ENCODE data around the gene KLHL13.
"Not testable (repeated sequence)": the region's sequence is repeated elsewhere in the genome, so short reads cannot be mapped to it uniquely, and the experiment has no call there.

KLHL13 gene

DNA sequence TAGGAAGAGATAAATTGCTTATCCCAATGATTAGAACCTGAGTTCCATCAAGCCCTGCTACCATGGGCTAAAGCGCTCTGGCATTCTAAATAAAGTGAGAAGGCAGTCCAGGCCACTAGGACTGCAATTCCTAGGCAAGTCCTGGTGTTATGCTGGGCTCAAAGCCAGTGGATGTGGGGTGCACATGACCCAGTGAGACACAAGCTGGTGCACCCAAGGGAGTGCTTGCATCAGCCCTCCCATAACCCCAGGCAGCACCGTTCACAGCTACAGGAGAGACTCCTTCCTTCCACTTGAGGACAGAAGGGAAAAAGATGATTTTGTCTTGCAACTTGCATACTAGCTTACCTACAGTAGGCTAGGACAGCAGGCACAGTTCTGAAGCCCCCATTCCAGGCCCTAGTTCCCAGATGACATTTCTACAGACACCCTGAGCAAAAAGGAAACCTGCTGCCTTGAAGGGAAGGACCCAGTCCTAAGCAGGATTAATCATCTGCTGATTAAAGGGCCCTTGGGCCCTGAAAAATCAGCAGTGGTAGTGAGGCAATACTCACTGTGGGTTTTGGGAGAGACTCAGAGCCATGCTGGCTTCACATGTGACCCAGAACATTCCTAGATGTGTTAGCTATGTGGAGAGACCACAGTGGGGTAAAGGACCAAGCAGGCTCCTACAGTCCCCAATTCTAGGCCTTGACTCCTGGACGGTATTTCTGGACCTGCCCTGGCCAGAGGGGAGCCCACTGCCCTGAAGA lies 77.8 kb downstream of the KLHL13 start:
- DNase-seq (ENCODE audit: extremely low spot score), result no peak
- POLR2A ChIA-PET, result no interaction called here

DNA sequence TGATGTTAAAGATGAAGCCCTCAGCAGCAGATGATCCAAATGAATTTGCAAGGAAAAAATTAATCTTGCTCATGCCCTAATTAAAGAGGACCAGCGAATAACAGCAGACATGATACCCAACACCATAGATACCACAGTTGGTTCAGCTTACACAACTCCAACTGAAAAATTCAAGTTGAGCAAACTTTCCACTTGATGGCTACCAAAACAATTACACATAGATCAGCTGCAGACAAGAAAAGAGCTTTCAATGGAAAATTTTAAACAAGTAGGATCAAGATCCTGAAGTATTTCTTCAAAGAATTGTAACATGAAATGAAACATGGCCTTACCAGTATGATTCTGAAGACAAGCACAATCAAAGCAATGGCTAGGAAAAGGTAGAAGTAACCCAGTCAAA lies 90.0 kb downstream of the KLHL13 start:
- DNase-seq (ENCODE audit: extremely low spot score), result no peak
- POLR2A ChIA-PET, result no interaction called here
- CTCF ChIA-PET, result no interaction called here
- no peak for TF ChIP-seq NFRKB (IDR thresholded peaks at IDR 0.05)
- no peak for TF ChIP-seq ELF4 (IDR thresholded peaks at IDR 0.05)
- no peak for TF ChIP-seq L3MBTL2 (conservative IDR thresholded peaks at IDR 0.05)
- no peak for TF ChIP-seq ZNF384 (IDR thresholded peaks at IDR 0.05)
- no peak for TF ChIP-seq FOXK2 (IDR thresholded peaks at IDR 0.05)
- TF ChIP-seq HDGF (IDR thresholded peaks at IDR 0.05; ENCODE audit: borderline replicate concordance), result no peak
- TF ChIP-seq LEF1 (IDR thresholded peaks at IDR 0.05; ENCODE audit: borderline replicate concordance), result no peak
- no peak for TF ChIP-seq TARDBP (IDR thresholded peaks at IDR 0.05)
- no peak for TF ChIP-seq SP1 (IDR thresholded peaks at IDR 0.05)
- no peak for TF ChIP-seq BHLHE40 (IDR thresholded peaks at IDR 0.05; ENCODE audit: borderline replicate concordance)
- TF ChIP-seq FOXM1 (IDR thresholded peaks at IDR 0.05; ENCODE audit: borderline replicate concordance), result no peak
- no peak for TF ChIP-seq ARNT (IDR thresholded peaks at IDR 0.05)

More for the DNA sequence above, 77.8 kb downstream of the KLHL13 start:
- CTCF ChIA-PET, result no interaction called here
- TF ChIP-seq NFRKB (IDR thresholded peaks at IDR 0.05), result no peak
- no peak for TF ChIP-seq FOXA1 (IDR thresholded peaks at IDR 0.05)
- TF ChIP-seq SUZ12 (IDR thresholded peaks at IDR 0.05), result no peak
- no peak for TF ChIP-seq FOXK2 (IDR thresholded peaks at IDR 0.05)
- no peak for TF ChIP-seq CTBP1 (IDR thresholded peaks at IDR 0.05; ENCODE audit: borderline replicate concordance)
- no peak for TF ChIP-seq ZNF384 (IDR thresholded peaks at IDR 0.05)
- TF ChIP-seq, protein P1, sequence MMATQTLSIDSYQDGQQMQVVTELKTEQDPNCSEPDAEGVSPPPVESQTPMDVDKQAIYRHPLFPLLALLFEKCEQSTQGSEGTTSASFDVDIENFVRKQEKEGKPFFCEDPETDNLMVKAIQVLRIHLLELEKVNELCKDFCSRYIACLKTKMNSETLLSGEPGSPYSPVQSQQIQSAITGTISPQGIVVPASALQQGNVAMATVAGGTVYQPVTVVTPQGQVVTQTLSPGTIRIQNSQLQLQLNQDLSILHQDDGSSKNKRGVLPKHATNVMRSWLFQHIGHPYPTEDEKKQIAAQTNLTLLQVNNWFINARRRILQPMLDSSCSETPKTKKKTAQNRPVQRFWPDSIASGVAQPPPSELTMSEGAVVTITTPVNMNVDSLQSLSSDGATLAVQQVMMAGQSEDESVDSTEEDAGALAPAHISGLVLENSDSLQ (IDR thresholded peaks at IDR 0.05), result no peak
- no peak for TF ChIP-seq FOXM1 (IDR thresholded peaks at IDR 0.05; ENCODE audit: borderline replicate concordance)
- no peak for TF ChIP-seq TARDBP (IDR thresholded peaks at IDR 0.05)

- ChIA-PET POLR2A (no interaction called here), CTCF (no interaction called here)
- TF ChIP-seq, protein P1 (IDR thresholded peaks at IDR 0.05), result no peak
- no peak for TF ChIP-seq TARDBP (IDR thresholded peaks at IDR 0.05)
- no peak for TF ChIP-seq BHLHE40 (IDR thresholded peaks at IDR 0.05; ENCODE audit: borderline replicate concordance)
- no peak for TF ChIP-seq L3MBTL2 (conservative IDR thresholded peaks at IDR 0.05)
- no peak for TF ChIP-seq HDGF (IDR thresholded peaks at IDR 0.05; ENCODE audit: borderline replicate concordance)
- no peak for TF ChIP-seq SUZ12 (IDR thresholded peaks at IDR 0.05)
- no peak for TF ChIP-seq CTBP1 (IDR thresholded peaks at IDR 0.05; ENCODE audit: borderline replicate concordance)
- no peak for TF ChIP-seq NFRKB (IDR thresholded peaks at IDR 0.05)
- no peak for TF ChIP-seq ARNT (IDR thresholded peaks at IDR 0.05)
- no peak for TF ChIP-seq ZNF384 (IDR thresholded peaks at IDR 0.05)
- DNase-seq (ENCODE audit: extremely low spot score), result no peak
Measured at GRCh38 chrX:118025226-118025625, 91.4 kb downstream of the KLHL13 start.

GRCh38 chrX:118024482-118024881 lies 92.1 kb downstream of the KLHL13 start:
- TF ChIP-seq, protein P1 (IDR thresholded peaks at IDR 0.05), result no peak
- TF ChIP-seq CTBP1 (IDR thresholded peaks at IDR 0.05; ENCODE audit: borderline replicate concordance) (no peak), SP1 (IDR thresholded peaks at IDR 0.05) (no peak), L3MBTL2 (conservative IDR thresholded peaks at IDR 0.05) (no peak), ZNF384 (IDR thresholded peaks at IDR 0.05) (no peak), ELF4 (IDR thresholded peaks at IDR 0.05) (no peak), SUZ12 (IDR thresholded peaks at IDR 0.05) (no peak), NFRKB (IDR thresholded peaks at IDR 0.05) (no peak)
- CTCF ChIA-PET, result interaction anchor here (0.6 kb wide), 1 partner anchor 17 kb away, joined by 3 read pairs; no protein-coding TSS in a partner anchor
- POLR2A ChIA-PET, result no interaction called here
- DNase-seq (ENCODE audit: extremely low spot score), result no peak

- TF ChIP-seq CTBP1 (IDR thresholded peaks at IDR 0.05; ENCODE audit: borderline replicate concordance) (no peak), BHLHE40 (IDR thresholded peaks at IDR 0.05; ENCODE audit: borderline replicate concordance) (no peak), ZNF384 (IDR thresholded peaks at IDR 0.05) (no peak), FOXA1 (IDR thresholded peaks at IDR 0.05) (no peak), ARNT (IDR thresholded peaks at IDR 0.05) (no peak), HDGF (IDR thresholded peaks at IDR 0.05; ENCODE audit: borderline replicate concordance) (no peak), SUZ12 (IDR thresholded peaks at IDR 0.05) (no peak), L3MBTL2 (conservative IDR thresholded peaks at IDR 0.05) (no peak), TARDBP (IDR thresholded peaks at IDR 0.05) (no peak), LEF1 (IDR thresholded peaks at IDR 0.05; ENCODE audit: borderline replicate concordance) (no peak), FOXM1 (IDR thresholded peaks at IDR 0.05; ENCODE audit: borderline replicate concordance) (no peak), NFRKB (IDR thresholded peaks at IDR 0.05) (no peak), ELF4 (IDR thresholded peaks at IDR 0.05) (no peak)
- TF ChIP-seq, protein P1 (IDR thresholded peaks at IDR 0.05), result no peak
- no peak for DNase-seq (ENCODE audit: extremely low spot score)
- ChIA-PET POLR2A (no interaction called here), CTCF (no interaction called here)
Measured at GRCh38 chrX:118022753-118023152, 93.9 kb downstream of the KLHL13 start.

GRCh38 chrX:118016422-118016821 lies 100.2 kb downstream of the KLHL13 start:
- ChIA-PET CTCF (no interaction called here), POLR2A (no interaction called here)
- DNase-seq (ENCODE audit: extremely low spot score), result no peak
- TF ChIP-seq SUZ12 (IDR thresholded peaks at IDR 0.05), result no peak
- no peak for TF ChIP-seq HDGF (IDR thresholded peaks at IDR 0.05; ENCODE audit: borderline replicate concordance)
- no peak for TF ChIP-seq FOXK2 (IDR thresholded peaks at IDR 0.05)
- no peak for TF ChIP-seq L3MBTL2 (conservative IDR thresholded peaks at IDR 0.05)
- no peak for TF ChIP-seq CTBP1 (IDR thresholded peaks at IDR 0.05; ENCODE audit: borderline replicate concordance)
- TF ChIP-seq NFRKB (IDR thresholded peaks at IDR 0.05), result no peak
- TF ChIP-seq, protein P1 (IDR thresholded peaks at IDR 0.05), result no peak
- TF ChIP-seq ELF4 (IDR thresholded peaks at IDR 0.05), result no peak
- TF ChIP-seq FOXA1 (IDR thresholded peaks at IDR 0.05), result no peak
- no peak for TF ChIP-seq FOXM1 (IDR thresholded peaks at IDR 0.05; ENCODE audit: borderline replicate concordance)

- POLR2A ChIA-PET; DNase-seq (ENCODE audit: extremely low spot score); CTCF ChIA-PET: not testable (repeated sequence)
Measured at GRCh38 chrX:118002417-118002816, 114.2 kb downstream of the KLHL13 start.

All from HEK293T (cell line).